OCI-LY7 (cell line): ENCODE measurements around the gene SP5. TPM values are rescaled to one million over a fixed set of nuclear protein-coding genes. Genes with fewer than 3 reads are reported as not detected.

Experiments
- BruUV-seq: library from RNA; stranded (reverse); fragments of 400-500 nt; replicated peaks from 2 replicates; lab custom pipeline; 2021; lab: Mats Ljungman, UMichigan
- CTCF ChIA-PET: fragments of 300-600 bp; sonication (Branson Sonifier 250); formaldehyde crosslinking; loops from one replicate; lab custom pipeline; 2022; ENCODE audit warnings: antibody characterized with exemption; ENCODE audit not compliant: unreplicated experiment; lab: Charles Lee
- POLR2A ChIA-PET: fragments of 300-600 bp; sonication (Branson Sonifier 250); formaldehyde crosslinking; loops from one replicate; lab custom pipeline; 2022; ENCODE audit warnings: antibody characterized with exemption; lab: Charles Lee
- DNase-seq: peaks from one replicate; pipeline ENCODE4 v3.0.0-alpha.2; 2015; ENCODE audit warnings: low spot score
- H2AFZ ChIP-seq: fragments of 200-600 bp; sonication (generic), shearing (Covaris generic); 2 replicates; pipeline ENCODE4 v1.6.1; 2014; ENCODE audit warnings: mild to moderate bottlenecking, antibody characterized with exemption, low read length, moderate library complexity
- H3K27ac ChIP-seq: fragments of 200-600 bp; sonication (generic); 2 replicates; pipeline ENCODE4 v1.5.1; 2014; ENCODE audit warnings: mixed run types, low read depth, mild to moderate bottlenecking, moderate library complexity, low read length, inconsistent platforms; ENCODE audit not compliant: poor library complexity, severe bottlenecking
- H3K36me3 ChIP-seq: fragments of 200-600 bp; sonication (generic); 2 replicates; pipeline ENCODE4 v1.6.1; 2014; ENCODE audit warnings: mild to moderate bottlenecking, antibody characterized with exemption, low read length, moderate library complexity, mixed read lengths; ENCODE audit not compliant: insufficient read depth
- H3K4me1 ChIP-seq: fragments of 200-600 bp; sonication (generic); 2 replicates; pipeline ENCODE4 v1.5.1; 2014; ENCODE audit warnings: mild to moderate bottlenecking, low read length; ENCODE audit not compliant: insufficient read depth, poor library complexity, severe bottlenecking
- H3K4me2 ChIP-seq: fragments of 200-600 bp; sonication (generic); 2 replicates; pipeline ENCODE4 v1.6.1; 2014; ENCODE audit warnings: mild to moderate bottlenecking, low read length
- H3K4me3 ChIP-seq: fragments of 200-600 bp; sonication (generic); 2 replicates; pipeline ENCODE4 v1.5.1; 2014; ENCODE audit warnings: mild to moderate bottlenecking, low read depth, low read length; ENCODE audit not compliant: poor library complexity, severe bottlenecking
- H3K79me2 ChIP-seq: fragments of 200-600 bp; sonication (generic); 2 replicates; pipeline ENCODE4 v1.6.1; 2016; ENCODE audit warnings: low read depth, mild to moderate bottlenecking, low read length, moderate library complexity, mixed read lengths; ENCODE audit not compliant: insufficient read depth
- H3K9me2 ChIP-seq: fragments of 200-600 bp; sonication (generic); 2 replicates; pipeline ENCODE4 v1.6.1; 2016; ENCODE audit warnings: mild to moderate bottlenecking, low read length, mixed read lengths; ENCODE audit not compliant: insufficient read depth
- H3K9me3 ChIP-seq: fragments of 200-600 bp; sonication (generic); 2 replicates; pipeline ENCODE4 v1.6.1; 2014; ENCODE audit warnings: mild to moderate bottlenecking, mixed run types, low read length, mixed read lengths
- H4K20me1 ChIP-seq: fragments of 200-600 bp; sonication (generic); 2 replicates; pipeline ENCODE4 v1.6.1; 2014; ENCODE audit warnings: mild to moderate bottlenecking, antibody characterized with exemption, low read length, moderate library complexity, mixed read lengths; ENCODE audit not compliant: insufficient read depth
- CTCF ChIP-seq: fragments of 200-600 bp; sonication (generic); conservative IDR thresholded peaks from 2 replicates; pipeline ENCODE4 v1.5.1; 2014; ENCODE audit warnings: mild to moderate bottlenecking, antibody characterized with exemption, low read length, moderate library complexity, mixed read lengths
- EZH2phosphoT487 ChIP-seq: fragments of 200-600 bp; sonication (generic); IDR thresholded peaks from 2 replicates; pipeline ENCODE4 v1.6.1; 2018; ENCODE audit warnings: low read depth, borderline replicate concordance, mild to moderate bottlenecking, mixed run types, antibody characterized with exemption, low read length, moderate library complexity, mixed read lengths
- intact Hi-C: fragments of 100-400 bp; cut with micrococcal nuclease; formaldehyde crosslinking; loops from one replicate; pipeline ENCODE4 v1.10.0; 2022; ENCODE audit not compliant: unreplicated experiment
- total RNA-seq, 2 experiments: library from RNA; depleted of rRNA in 1 of 2; stranded (reverse); fragments of >200 nt in 1 of 2; shearing (Covaris generic) in 1 of 2; gene quantifications; 2 replicates each; pipeline ENCODE4 v1.2.3, GENCODE V29; 2014 to 2022

The SP5 gene
- total RNA-seq, 2 experiments from 2014 or later: not detected

- Histone ChIP-seq H3K4me1 (no peaks in the 10 kb centered on the region), H3K4me2 (no peak overlapping the region), H2AFZ (no peak overlapping the region), H3K4me3 (no peak overlapping the region), H3K79me2 (no peaks in the 10 kb centered on the region), H3K9me3 (no peaks in the 10 kb centered on the region), H3K27ac (no peak overlapping the region), H3K36me3 (no peaks in the 10 kb centered on the region), H4K20me1 (no peaks in the 10 kb centered on the region), H3K9me2 (no peaks in the 10 kb centered on the region)
- DNase-seq: no peak
- BruUV-seq: no TSS peak
- POLR2A ChIA-PET: interaction anchor here (1.0 kb wide), 1 partner anchor 13 kb away, joined by 6 read pairs; no protein-coding TSS in a partner anchor
- no peak for TF ChIP-seq EZH2phosphoT487
- TF ChIP-seq CTCF: no peak
- intact Hi-C loops: no loop called here
- CTCF ChIA-PET: no interaction called here
These were observed 21.5 kb downstream of the SP5 start for GRCh38 chr2:170736628-170737027.

- Histone ChIP-seq H3K9me2 (no peaks in the 10 kb centered on the region), H3K4me3 (no peak overlapping the region), H3K4me2 (no peak overlapping the region), H4K20me1 (no peaks in the 10 kb centered on the region), H3K27ac (no peak overlapping the region), H3K9me3 (no peaks in the 10 kb centered on the region), H3K4me1 (no peaks in the 10 kb centered on the region), H3K79me2 (no peaks in the 10 kb centered on the region), H3K36me3 (no peaks in the 10 kb centered on the region), H2AFZ (no peak overlapping the region)
- CTCF ChIA-PET: no interaction called here
- intact Hi-C loops: no loop called here
- TF ChIP-seq EZH2phosphoT487 (no peak), CTCF (no peak)
- POLR2A ChIA-PET: interaction anchor here (1.0 kb wide), 1 partner anchor 13 kb away, joined by 6 read pairs; no protein-coding TSS in a partner anchor
- no TSS peak for BruUV-seq
- no peak for DNase-seq
These were observed 22.3 kb downstream of the SP5 start for GRCh38 chr2:170737406-170737805.

GRCh38 chr2:170737821-170738220 lies 22.7 kb downstream of the SP5 start:
- CTCF ChIA-PET: no interaction called here
- no peak overlapping the region for H3K4me2 ChIP-seq
- BruUV-seq: no TSS peak
- no peaks in the 10 kb centered on the region for H3K9me2 ChIP-seq
- H3K27ac ChIP-seq: no peak overlapping the region
- H3K9me3 ChIP-seq: no peaks in the 10 kb centered on the region
- POLR2A ChIA-PET: no interaction called here
- TF ChIP-seq EZH2phosphoT487 (no peak), CTCF (no peak)
- no peaks in the 10 kb centered on the region for H3K79me2 ChIP-seq
- no peak overlapping the region for H3K4me3 ChIP-seq
- intact Hi-C loops: no loop called here
- no peaks in the 10 kb centered on the region for H4K20me1 ChIP-seq
- H3K36me3 ChIP-seq: no peaks in the 10 kb centered on the region
- H3K4me1 ChIP-seq: no peaks in the 10 kb centered on the region
- H2AFZ ChIP-seq: no peak overlapping the region
- no peak for DNase-seq
